Panc1 (cell line): Measurements from ENCODE around the gene COL4A4. TPM values are rescaled to one million over a fixed set of nuclear protein-coding genes. Genes with fewer than 3 reads are reported as not detected.

Experiments
- ATAC-seq: fragments of 200-7000 bp; cut with Tn5 transposase; 2 replicates; pipeline ENCODE4 v1.9.1; 2020; ENCODE audit warnings: mild to moderate bottlenecking, moderate library complexity
- BruUV-seq: library from RNA; stranded (reverse); fragments of 400-500 nt; replicated peaks from 2 replicates; lab custom pipeline; 2021; lab: Mats Ljungman, UMichigan
- CTCF ChIA-PET: fragments of 300-600 bp; sonication (Branson Sonifier 250); formaldehyde crosslinking; loops from one replicate; lab custom pipeline; 2022; ENCODE audit warnings: antibody characterized with exemption; lab: Charles Lee
- POLR2A ChIA-PET: fragments of 300-600 bp; sonication (Branson Sonifier 250); formaldehyde crosslinking; loops from one replicate; lab custom pipeline; 2022; ENCODE audit warnings: antibody characterized with exemption; lab: Charles Lee
- DNase-seq: peaks from one replicate; pipeline ENCODE4 v3.0.0-alpha.2; 2010; ENCODE audit warnings: low read depth, low spot score
- H3K27ac ChIP-seq: 2 replicates; pipeline ENCODE4 v1.5.1; 2011; ENCODE audit warnings: mild to moderate bottlenecking, low read length, inconsistent platforms
- H3K27me3 ChIP-seq: fragments of 200-500 bp; sonication (Bioruptor generic); 2 replicates; pipeline ENCODE4 v1.6.0; 2014; ENCODE audit warnings: low read length, inconsistent platforms; ENCODE audit not compliant: control insufficient read depth, insufficient read depth
- H3K36me3 ChIP-seq: fragments of 200-500 bp; sonication (Bioruptor generic); 2 replicates; pipeline ENCODE4 v1.5.1; 2014; ENCODE audit warnings: inconsistent platforms, mild to moderate bottlenecking, low read length, moderate library complexity; ENCODE audit not compliant: control insufficient read depth, insufficient read depth
- H3K4me1 ChIP-seq: 2 replicates; pipeline ENCODE4 v1.5.1; 2011; ENCODE audit warnings: inconsistent platforms, mild to moderate bottlenecking, low read length, moderate library complexity; ENCODE audit not compliant: control insufficient read depth, insufficient read depth
- H3K4me3 ChIP-seq, 2 experiments: 2 replicates each; pipeline ENCODE4 v1.5.1; 2011 to 2012; ENCODE audit warnings: low read depth in 2 of 2, low read length in 2 of 2, mild to moderate bottlenecking in 2 of 2, inconsistent platforms in 1 of 2, moderate library complexity in 1 of 2
- H3K9me3 ChIP-seq: fragments of 200-500 bp; sonication (Bioruptor generic); 2 replicates; pipeline ENCODE4 v1.5.1; 2014; ENCODE audit warnings: low read depth, mild to moderate bottlenecking, inconsistent platforms, low read length, moderate library complexity; ENCODE audit not compliant: control insufficient read depth, insufficient read depth
- CTCF ChIP-seq: fragments of 450-650 bp; IDR thresholded peaks from 2 replicates; pipeline ENCODE4 v1.5.1; 2017; ENCODE audit warnings: mild to moderate bottlenecking
- POLR2AphosphoS5 ChIP-seq: IDR thresholded peaks from 2 replicates; pipeline ENCODE4 v1.6.1; 2012; ENCODE audit warnings: mild to moderate bottlenecking, low read depth, low read length, moderate library complexity
- REST ChIP-seq, 2 experiments: IDR thresholded peaks; 2 replicates each; pipeline ENCODE4 v1.6.1; 2011 to 2012; ENCODE audit warnings: low read depth in 2 of 2, control low read depth in 1 of 2, low read length in 1 of 2, mild to moderate bottlenecking in 1 of 2, moderate library complexity in 1 of 2; ENCODE audit not compliant: insufficient read depth in 1 of 2
- SIN3A ChIP-seq: IDR thresholded peaks from 2 replicates; pipeline ENCODE4 v1.6.1; 2012; ENCODE audit warnings: low read depth, mild to moderate bottlenecking, low read length, moderate library complexity, borderline replicate concordance; ENCODE audit not compliant: insufficient read depth
- TCF7L2 ChIP-seq: IDR thresholded peaks from 2 replicates; pipeline ENCODE4 v1.6.1; 2011; ENCODE audit warnings: mild to moderate bottlenecking, low read depth, low read length, inconsistent platforms
- in situ Hi-C: cut with HindIII; loops from 2 replicates; pipeline ENCODE4 v1.10.0; 2016; ENCODE audit warnings: low sequenced_read_pairs, low pct_unique_long_range_greater_than_20kb
- intact Hi-C: fragments of 100-400 bp; cut with micrococcal nuclease; formaldehyde crosslinking; loops from one replicate; pipeline ENCODE4 v1.10.0; 2022; ENCODE audit not compliant: unreplicated experiment
- total RNA-seq: library from RNA; stranded (reverse); gene quantifications from one replicate; pipeline ENCODE4 v1.2.1, GENCODE V29; 2021; ENCODE audit not compliant: unreplicated experiment

The COL4A4 gene
- total RNA-seq, 1 experiment from 2014 or later = 0.13 TPM

DNA sequence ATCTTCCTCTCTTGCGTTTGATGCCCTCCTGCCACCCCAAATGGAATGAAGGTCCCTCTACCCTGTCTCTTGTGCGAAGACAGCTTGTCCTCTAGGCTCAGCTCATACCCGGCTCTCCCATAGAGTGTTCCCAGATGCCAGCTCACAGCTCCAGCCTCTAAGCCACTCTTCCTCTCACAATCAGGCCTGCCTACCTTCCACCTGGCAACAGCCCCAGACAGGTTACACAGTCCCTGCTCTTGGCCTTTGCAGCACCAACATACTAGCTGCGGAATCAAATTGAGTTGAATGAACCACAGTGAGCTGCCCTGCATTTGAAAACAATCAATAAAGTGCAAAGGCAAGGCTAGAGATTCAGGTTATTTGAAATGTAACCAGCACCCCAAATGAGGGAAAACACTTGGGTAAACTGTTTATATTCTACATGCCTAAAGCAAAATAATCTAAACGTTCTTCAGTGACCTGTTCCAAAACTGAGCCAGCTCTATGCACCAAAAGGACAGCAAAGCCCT lies 105.1 kb downstream of the COL4A4 start:
- Histone ChIP-seq H3K27ac (no peak overlapping the region), H3K4me1 (no peaks in the 10 kb centered on the region), H3K27me3 (no peaks in the 10 kb centered on the region; the same call in 1 of the 2 replicates), H3K9me3 (no peaks in the 10 kb centered on the region), H3K36me3 (no peaks in the 10 kb centered on the region), H3K4me3 (no peak overlapping the region)
- in situ Hi-C loops (no loop called here), intact Hi-C loops (no loop called here)
- POLR2A ChIA-PET = no interaction called here
- CTCF ChIA-PET = no interaction called here
- BruUV-seq = no TSS peak
- DNase-seq (no peak), ATAC-seq (no peak)
- TF ChIP-seq TCF7L2 (no peak), SIN3A (no peak), CTCF (no peak), POLR2AphosphoS5 (no peak), REST (IDR thresholded peaks at IDR 0.05; ENCODE audit: insufficient read depth in 1 of 2, low read depth in 2 of 2, low read length in 1 of 2) (no peak)

GRCh38 chr2:227057743-227058447 lies 106.1 kb downstream of the COL4A4 start:
- in situ Hi-C loops (no loop called here), intact Hi-C loops (no loop called here)
- Histone ChIP-seq H3K36me3 (no peaks in the 10 kb centered on the region), H3K9me3 (no peaks in the 10 kb centered on the region), H3K4me3 (no peak overlapping the region), H3K27me3 (no peaks in the 10 kb centered on the region; the same call in 1 of the 2 replicates), H3K27ac (no peak overlapping the region), H3K4me1 (no peaks in the 10 kb centered on the region)
- CTCF ChIA-PET = no interaction called here
- no peak for DNase-seq
- TF ChIP-seq CTCF = no peak
- no peak for TF ChIP-seq TCF7L2
- POLR2A ChIA-PET = no interaction called here
- BruUV-seq = no TSS peak
- ATAC-seq = no peak
